Glomerular endothelial cell (primary cell): ENCODE results near the gene EPHA4. TPM values are rescaled to one million over a fixed set of nuclear protein-coding genes. Genes with fewer than 3 reads are reported as not detected.

Experiments
- DNase-seq: peaks from one replicate; pipeline ENCODE4 v3.0.0-alpha.2; 2011; ENCODE audit warnings: low read depth, low spot score; ENCODE audit errors: extremely low read depth
- total RNA-seq: library from RNA; depleted of rRNA; stranded (reverse); fragments of >200 nt; gene quantifications from 2 replicates; pipeline ENCODE4 v1.2.3, GENCODE V29; 2015

The EPHA4 gene
- total RNA-seq, 1 donor from 2014 or later: 22.2 TPM

DNA sequence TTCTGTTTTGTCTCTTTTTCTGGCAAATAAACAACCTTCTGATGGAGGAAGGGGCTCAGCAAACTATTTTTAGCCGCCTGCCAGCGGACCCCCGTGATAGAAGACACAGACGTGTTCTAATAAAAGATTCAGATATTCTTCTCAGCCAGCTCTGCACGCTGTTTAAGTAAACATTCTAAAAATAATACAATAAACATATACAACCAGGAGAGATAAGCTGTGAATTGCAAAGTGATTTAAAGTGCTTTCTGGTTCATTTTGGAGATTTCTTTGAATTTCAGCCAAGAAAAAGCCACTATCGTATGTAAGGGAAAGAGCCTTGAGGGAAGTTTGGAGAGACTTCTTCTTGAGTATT is 201.3 kb downstream of the EPHA4 start:
- DNase-seq: no peak

DNA sequence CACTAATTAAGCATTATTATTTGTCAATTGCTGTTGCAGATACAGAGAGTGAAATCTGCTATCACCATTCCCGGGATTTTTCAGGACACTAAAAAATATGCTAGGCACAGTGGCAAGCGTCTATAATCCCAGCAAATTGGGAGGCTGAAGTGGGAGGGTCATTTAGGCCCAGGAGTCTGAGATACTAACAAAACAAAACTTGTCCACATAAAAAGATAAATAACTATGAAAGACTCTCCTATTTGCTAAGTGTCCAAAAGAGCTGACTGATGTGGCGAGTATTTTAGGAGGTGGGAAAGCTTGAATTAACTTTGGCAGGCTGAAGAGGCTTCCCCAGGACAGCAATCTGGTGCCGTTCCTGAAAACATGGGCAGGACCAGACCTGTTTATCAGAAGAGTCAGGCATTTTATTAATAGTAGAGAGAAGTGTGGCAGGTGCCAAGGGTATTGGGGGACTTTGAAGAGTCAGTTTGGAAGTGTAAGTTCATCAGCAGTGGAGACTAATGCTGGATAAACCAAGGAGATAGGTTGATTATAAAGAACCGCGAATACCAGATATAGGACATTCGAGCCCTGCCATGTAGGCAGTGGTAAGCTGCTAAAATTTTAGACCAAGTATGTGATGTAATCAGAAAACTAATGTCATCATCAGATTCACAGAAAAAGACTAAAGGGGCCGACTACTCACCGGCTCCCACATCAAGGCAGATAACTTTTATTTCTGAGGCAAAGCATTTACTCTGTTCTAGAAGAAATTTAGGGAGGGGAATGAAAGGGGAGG is 201.8 kb downstream of the EPHA4 start:
- no peak for DNase-seq
